Astrocyte of the cerebellum (primary cell): ENCODE measurements around the gene ALOX15B.

Experiments used
- DNase-seq: peaks from one replicate; pipeline ENCODE4 v3.0.0-alpha.2; 2011; ENCODE audit warnings: low read depth
- H3K4me3 ChIP-seq: 2 replicates; pipeline ENCODE4 v1.5.1; 2011; ENCODE audit warnings: mild to moderate bottlenecking, low read depth, low read length, moderate library complexity
- in situ Hi-C: cut with HindIII; loops from 2 replicates; pipeline ENCODE4 v1.10.0; 2017; ENCODE audit warnings: low sequenced_read_pairs
- TF ChIP-seq, protein P1 (sequence below): IDR thresholded peaks from 2 replicates; pipeline ENCODE4 v1.5.1; 2012; ENCODE audit warnings: low read length, low read depth, moderate library complexity, mild to moderate bottlenecking; ENCODE audit errors: missing control alignments

Gene ALOX15B

GRCh38 chr17:8048236-8048635, 9.4 kb downstream of the ALOX15B start:
- no peak overlapping the region for H3K4me3 ChIP-seq
- in situ Hi-C loops = no loop called here
- TF ChIP-seq, protein P1, sequence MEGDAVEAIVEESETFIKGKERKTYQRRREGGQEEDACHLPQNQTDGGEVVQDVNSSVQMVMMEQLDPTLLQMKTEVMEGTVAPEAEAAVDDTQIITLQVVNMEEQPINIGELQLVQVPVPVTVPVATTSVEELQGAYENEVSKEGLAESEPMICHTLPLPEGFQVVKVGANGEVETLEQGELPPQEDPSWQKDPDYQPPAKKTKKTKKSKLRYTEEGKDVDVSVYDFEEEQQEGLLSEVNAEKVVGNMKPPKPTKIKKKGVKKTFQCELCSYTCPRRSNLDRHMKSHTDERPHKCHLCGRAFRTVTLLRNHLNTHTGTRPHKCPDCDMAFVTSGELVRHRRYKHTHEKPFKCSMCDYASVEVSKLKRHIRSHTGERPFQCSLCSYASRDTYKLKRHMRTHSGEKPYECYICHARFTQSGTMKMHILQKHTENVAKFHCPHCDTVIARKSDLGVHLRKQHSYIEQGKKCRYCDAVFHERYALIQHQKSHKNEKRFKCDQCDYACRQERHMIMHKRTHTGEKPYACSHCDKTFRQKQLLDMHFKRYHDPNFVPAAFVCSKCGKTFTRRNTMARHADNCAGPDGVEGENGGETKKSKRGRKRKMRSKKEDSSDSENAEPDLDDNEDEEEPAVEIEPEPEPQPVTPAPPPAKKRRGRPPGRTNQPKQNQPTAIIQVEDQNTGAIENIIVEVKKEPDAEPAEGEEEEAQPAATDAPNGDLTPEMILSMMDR = no peak
- no peak for DNase-seq

GRCh38 chr17:8048736-8049135, 9.9 kb downstream of the ALOX15B start:
- no peak overlapping the region for H3K4me3 ChIP-seq
- TF ChIP-seq, protein P1 = no peak
- no peak for DNase-seq
- in situ Hi-C loops = no loop called here

GRCh38 chr17:8051831-8052230, 13.0 kb downstream of the ALOX15B start:
- TF ChIP-seq, protein P1 = no peak
- in situ Hi-C loops = loop anchor here (10.0 kb wide), 1 partner anchor 63 kb away; the partner anchor contains the start of gene ALOXE3

GRCh38 chr17:8052256-8053252, 13.7 kb downstream of the ALOX15B start:
- in situ Hi-C loops = loop anchor here (10.0 kb wide), 1 partner anchor 62 kb away; the partner anchor contains the start of gene ALOXE3
- TF ChIP-seq, protein P1 = no peak
- no peak for DNase-seq
- H3K4me3 ChIP-seq = no peak overlapping the region

More at GRCh38 chr17:8051831-8052230, 13.0 kb downstream of the ALOX15B start:
- no peak for DNase-seq
- no peak overlapping the region for H3K4me3 ChIP-seq

DNA sequence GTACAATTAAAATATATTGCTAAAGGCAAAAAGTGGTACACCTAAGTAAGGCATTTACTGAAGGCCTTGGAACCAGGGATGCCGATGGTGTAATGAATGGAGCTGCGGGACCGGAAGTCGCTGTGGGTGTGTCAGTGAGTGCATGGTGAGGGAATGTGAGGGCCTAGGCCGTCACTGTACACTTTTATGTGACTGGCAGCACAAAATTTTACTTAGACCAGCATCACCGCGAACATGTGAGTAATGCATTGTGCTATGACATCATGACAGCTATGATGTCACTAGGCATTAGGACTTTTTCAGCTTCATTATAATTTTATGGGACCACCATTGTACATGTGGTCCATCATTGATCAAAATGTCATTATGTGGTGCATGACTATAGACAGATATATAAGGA, 14.7 kb downstream of the ALOX15B start:
- in situ Hi-C loops = loop anchor here (10.0 kb wide), 1 partner anchor 61 kb away; the partner anchor contains the start of gene ALOXE3
- TF ChIP-seq, protein P1 = no peak
- DNase-seq = no peak
- no peak overlapping the region for H3K4me3 ChIP-seq

- DNase-seq = no peak
- in situ Hi-C loops = loop anchor here (5.0 to 10.0 kb wide), 2 partner anchors 39 to 59 kb away; partner anchors contain the start of gene ALOXE3
- H3K4me3 ChIP-seq = no peak overlapping the region
- TF ChIP-seq, protein P1 = no peak
These were observed 17.0 kb downstream of the ALOX15B start for GRCh38 chr17:8055851-8056231.
